HUDEP-2 (cell line): ENCODE measurements around the gene DIPK1A.
"Not testable (repeated sequence)": the region's sequence is repeated elsewhere in the genome, so short reads cannot be mapped to it uniquely, and the experiment has no call there.

Experiments
- DNase-seq, 76 experiments: peaks; one replicate each; lab custom pipeline; 2025; ENCODE audit not compliant: unreplicated experiment in 76 of 76; lab: John Stamatoyannopoulos, UW

Gene DIPK1A

GRCh38 chr1:92922356-92923035, 38.8 kb downstream of the DIPK1A start:
- DNase-seq = no peak

- no peak for DNase-seq
Measured at GRCh38 chr1:92921031-92922023, 39.9 kb downstream of the DIPK1A start.

- DNase-seq = no peak
Measured at GRCh38 chr1:92916899-92917298, 44.4 kb downstream of the DIPK1A start.

GRCh38 chr1:92915547-92915946, 45.7 kb downstream of the DIPK1A start:
- DNase-seq = no peak

- no peak for DNase-seq
Measured at GRCh38 chr1:92913093-92913819, 48.0 kb downstream of the DIPK1A start.

- no peak for DNase-seq
Measured at GRCh38 chr1:92910081-92910480, 51.2 kb downstream of the DIPK1A start.

GRCh38 chr1:92909321-92909720, 51.9 kb downstream of the DIPK1A start:
- DNase-seq = no peak

GRCh38 chr1:92907949-92908684, 53.1 kb downstream of the DIPK1A start:
- no peak for DNase-seq

- no peak for DNase-seq
Measured at GRCh38 chr1:92903765-92904164, 57.5 kb downstream of the DIPK1A start.

- no peak for DNase-seq
Measured at GRCh38 chr1:92902406-92902744, 58.9 kb downstream of the DIPK1A start.

- DNase-seq = no peak
Measured at GRCh38 chr1:92901699-92902405, 59.4 kb downstream of the DIPK1A start.

- no peak for DNase-seq
Measured at GRCh38 chr1:92901126-92901525, 60.1 kb downstream of the DIPK1A start.

GRCh38 chr1:92900539-92900938, 60.7 kb downstream of the DIPK1A start:
- DNase-seq = no peak

- DNase-seq = no peak
Measured at GRCh38 chr1:92899780-92900179, 61.5 kb downstream of the DIPK1A start.

GRCh38 chr1:92898053-92898452, 63.2 kb downstream of the DIPK1A start:
- DNase-seq = not testable (repeated sequence)

- DNase-seq = no peak
Measured at GRCh38 chr1:92887465-92887864, 73.8 kb downstream of the DIPK1A start.

- DNase-seq = no peak
Measured at GRCh38 chr1:92886886-92887419, 74.3 kb downstream of the DIPK1A start.

- no peak for DNase-seq
Measured at GRCh38 chr1:92884195-92884594, 77.1 kb downstream of the DIPK1A start.

GRCh38 chr1:92883297-92883696, 78.0 kb downstream of the DIPK1A start:
- no peak for DNase-seq

- no peak for DNase-seq
Measured at GRCh38 chr1:92882819-92883218, 78.4 kb downstream of the DIPK1A start.
